ENCODE data around the gene ORMDL2. TPM values are rescaled to one million over a fixed set of nuclear protein-coding genes. Genes with fewer than 3 reads are reported as not detected.

Gene ORMDL2
- total RNA-seq, 4 donors from 2014 or later: 5.0 to 31.2 (median 24.2) TPM

DNA sequence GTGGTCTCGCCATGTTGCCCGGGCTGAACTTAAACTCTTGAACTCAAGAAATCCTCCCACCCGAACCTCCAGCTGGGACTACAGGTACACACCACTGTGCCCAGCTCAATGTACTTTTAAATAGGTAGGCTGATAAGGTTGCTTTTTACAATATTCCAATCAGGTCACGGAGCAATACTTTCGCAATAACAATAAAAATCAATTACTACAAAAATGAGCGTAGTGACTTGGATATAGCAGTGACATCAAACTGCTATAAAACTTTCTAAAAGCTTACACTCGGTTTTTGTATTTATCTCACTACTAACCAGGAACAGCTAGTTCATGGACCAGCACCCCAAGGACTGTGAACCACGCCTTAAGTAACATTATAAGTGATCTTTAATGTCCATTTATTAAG lies 10.9 kb upstream of the ORMDL2 start:
- Histone ChIP-seq H3K4me3 (no peak overlapping the region), H3K36me3 (peaks cover 0 to 29% (median 0%) of the 10 kb centered on the region in 3 donors), H3K9me3 (no peaks in the 10 kb centered on the region), H3K4me1 (peaks cover 0 to 1% (median 0%) of the 10 kb centered on the region in 4 donors), H3K27me3 (no peaks in the 10 kb centered on the region), H3K27ac (no peak overlapping the region)
- TF ChIP-seq, protein P1, sequence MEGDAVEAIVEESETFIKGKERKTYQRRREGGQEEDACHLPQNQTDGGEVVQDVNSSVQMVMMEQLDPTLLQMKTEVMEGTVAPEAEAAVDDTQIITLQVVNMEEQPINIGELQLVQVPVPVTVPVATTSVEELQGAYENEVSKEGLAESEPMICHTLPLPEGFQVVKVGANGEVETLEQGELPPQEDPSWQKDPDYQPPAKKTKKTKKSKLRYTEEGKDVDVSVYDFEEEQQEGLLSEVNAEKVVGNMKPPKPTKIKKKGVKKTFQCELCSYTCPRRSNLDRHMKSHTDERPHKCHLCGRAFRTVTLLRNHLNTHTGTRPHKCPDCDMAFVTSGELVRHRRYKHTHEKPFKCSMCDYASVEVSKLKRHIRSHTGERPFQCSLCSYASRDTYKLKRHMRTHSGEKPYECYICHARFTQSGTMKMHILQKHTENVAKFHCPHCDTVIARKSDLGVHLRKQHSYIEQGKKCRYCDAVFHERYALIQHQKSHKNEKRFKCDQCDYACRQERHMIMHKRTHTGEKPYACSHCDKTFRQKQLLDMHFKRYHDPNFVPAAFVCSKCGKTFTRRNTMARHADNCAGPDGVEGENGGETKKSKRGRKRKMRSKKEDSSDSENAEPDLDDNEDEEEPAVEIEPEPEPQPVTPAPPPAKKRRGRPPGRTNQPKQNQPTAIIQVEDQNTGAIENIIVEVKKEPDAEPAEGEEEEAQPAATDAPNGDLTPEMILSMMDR (IDR thresholded peaks at IDR 0.05): no peak
- no peak for TF ChIP-seq POLR2A (IDR thresholded peaks at IDR 0.05)
- DNase-seq: no peak

DNA sequence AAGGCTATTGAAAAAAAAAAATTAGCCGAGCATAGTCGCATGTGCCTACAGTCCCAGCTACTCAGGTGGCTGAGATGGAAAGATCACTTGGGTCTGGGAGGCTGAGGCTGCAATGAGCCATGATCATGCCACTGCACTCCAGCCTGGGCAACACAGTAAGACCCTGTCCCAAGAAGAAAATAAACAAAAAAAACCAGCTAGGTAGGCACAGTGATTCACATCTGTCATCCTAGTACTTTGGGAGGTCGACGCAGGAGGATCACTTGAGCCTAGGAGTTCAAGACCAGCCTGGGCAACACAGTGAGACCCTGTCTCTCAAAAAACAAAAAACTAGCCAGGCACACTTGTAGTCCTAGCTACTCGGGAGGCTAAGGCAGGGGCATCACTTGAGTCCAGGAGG lies 8.6 kb upstream of the ORMDL2 start:
- Histone ChIP-seq H3K27me3 (no peaks in the 10 kb centered on the region), H3K4me3 (no peak overlapping the region), H3K36me3 (peaks cover 0 to 28% (median 0%) of the 10 kb centered on the region in 3 donors), H3K27ac (no peak overlapping the region), H3K9me3 (no peaks in the 10 kb centered on the region), H3K4me1 (peaks cover 0 to 6% (median 0%) of the 10 kb centered on the region in 4 donors)
- TF ChIP-seq, protein P1 (IDR thresholded peaks at IDR 0.05): no peak
- TF ChIP-seq POLR2A (IDR thresholded peaks at IDR 0.05): no peak
- DNase-seq: no peak

DNA sequence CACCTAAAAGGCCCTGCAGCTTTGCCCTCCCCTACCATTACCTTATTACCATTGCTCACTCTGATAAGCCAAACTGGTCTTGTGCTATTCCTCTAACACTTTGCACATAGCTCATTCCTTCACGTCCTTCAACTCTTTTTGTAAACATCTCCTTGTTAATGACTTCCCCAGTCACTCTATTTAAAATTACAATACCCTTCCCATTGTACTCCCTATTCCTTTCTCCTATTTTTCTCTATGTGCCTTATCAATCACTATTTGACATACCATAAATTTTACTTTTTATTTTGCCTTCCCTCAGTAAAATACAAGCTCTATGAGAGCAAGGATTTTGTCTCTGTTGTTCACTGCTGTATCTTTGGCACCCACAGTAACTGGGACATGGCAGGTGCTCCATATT lies 5.8 kb upstream of the ORMDL2 start:
- Histone ChIP-seq H3K27me3 (no peaks in the 10 kb centered on the region), H3K4me1 (peaks cover 0 to 29% (median 0%) of the 10 kb centered on the region in 4 donors), H3K9me3 (no peaks in the 10 kb centered on the region), H3K27ac (no peak overlapping the region), H3K4me3 (no peak overlapping the region), H3K36me3 (peaks cover 0 to 39% (median 0%) of the 10 kb centered on the region in 3 donors)
- no peak for TF ChIP-seq POLR2A (IDR thresholded peaks at IDR 0.05)
- TF ChIP-seq, protein P1 (IDR thresholded peaks at IDR 0.05): no peak
- DNase-seq: no peak

DNA sequence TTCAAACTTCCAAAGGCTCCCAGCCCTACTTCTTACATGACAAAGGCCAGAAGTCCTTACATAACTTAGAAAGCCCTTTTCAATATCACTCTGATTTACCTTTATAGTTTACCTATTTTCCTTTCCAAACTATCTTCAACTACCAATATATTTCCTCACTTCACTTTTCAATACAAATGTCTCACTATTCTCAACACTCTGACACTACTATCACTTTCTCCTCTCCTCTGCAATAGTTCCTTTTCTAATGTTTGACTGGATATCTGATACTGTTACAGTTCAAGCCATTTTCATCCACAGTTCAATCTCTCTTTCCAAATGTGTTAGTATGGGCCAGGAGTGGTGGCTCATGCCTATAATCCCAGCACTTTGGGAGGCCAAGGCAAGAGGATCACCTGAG lies 3.6 kb upstream of the ORMDL2 start:
- peaks cover 0 to 27% (median 0%) of the 10 kb centered on the region in 3 donors for H3K36me3 ChIP-seq
- DNase-seq: no peak
- H3K27ac ChIP-seq: no peak overlapping the region
- no peaks in the 10 kb centered on the region for H3K9me3 ChIP-seq
- no peak overlapping the region for H3K4me3 ChIP-seq
- no peaks in the 10 kb centered on the region for H3K27me3 ChIP-seq
- H3K4me1 ChIP-seq: peaks cover 0 to 38% (median 2%) of the 10 kb centered on the region in 4 donors
- TF ChIP-seq, protein P1 (IDR thresholded peaks at IDR 0.05): no peak
- TF ChIP-seq POLR2A (IDR thresholded peaks at IDR 0.05): no peak

DNA sequence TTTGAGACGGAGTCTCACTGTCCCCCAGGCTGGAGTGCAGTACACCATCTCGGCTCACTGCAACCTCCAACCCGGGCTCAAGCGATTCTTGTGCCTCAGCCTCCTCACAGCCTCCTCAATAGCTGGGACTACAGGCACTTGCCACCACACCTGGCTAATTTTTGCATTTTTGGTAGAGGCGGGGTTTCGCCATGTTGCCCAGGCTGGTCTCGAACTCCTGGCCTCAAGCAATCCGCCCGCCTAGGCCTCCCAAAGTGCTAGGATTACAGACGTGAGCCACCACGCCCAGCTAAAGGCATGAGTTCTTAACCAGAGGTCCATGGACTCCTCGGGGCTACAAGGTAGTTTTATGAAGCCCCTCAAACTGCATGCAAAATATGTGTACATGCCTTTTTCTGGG lies 2.4 kb upstream of the ORMDL2 start:
- no peak overlapping the region for H3K4me3 ChIP-seq
- H3K4me1 ChIP-seq: peaks cover 0 to 42% (median 2%) of the 10 kb centered on the region in 4 donors
- no peaks in the 10 kb centered on the region for H3K27me3 ChIP-seq
- peaks cover 0 to 34% (median 0%) of the 10 kb centered on the region in 3 donors for H3K36me3 ChIP-seq
- H3K9me3 ChIP-seq: no peaks in the 10 kb centered on the region
- no peak overlapping the region for H3K27ac ChIP-seq
- DNase-seq: peak in 1 of 3 donors; percentile 42
- TF ChIP-seq, protein P1 (IDR thresholded peaks at IDR 0.05): no peak
- TF ChIP-seq POLR2A (IDR thresholded peaks at IDR 0.05): no peak
